IPS-18c (cell line): ENCODE measurements around the gene CCDC127.

Experiments used
- H3K4me3 ChIP-seq: 2 replicates; pipeline ENCODE4 v1.7.0; 2013; ENCODE audit warnings: low read depth, mild to moderate bottlenecking, low read length, moderate library complexity; ENCODE audit not compliant: insufficient read depth
- H3K9me3 ChIP-seq: one replicate; pipeline ENCODE4 v1.6.1; 2013; ENCODE audit warnings: mild to moderate bottlenecking, low read length, moderate library complexity; ENCODE audit not compliant: control insufficient read depth, insufficient read depth

CCDC127 gene

GRCh38 chr5:158807-159447 lies 59.0 kb downstream of the CCDC127 start:
- peaks cover 3% of the 10 kb centered on the region for H3K9me3 ChIP-seq
- no peak overlapping the region for H3K4me3 ChIP-seq

DNA sequence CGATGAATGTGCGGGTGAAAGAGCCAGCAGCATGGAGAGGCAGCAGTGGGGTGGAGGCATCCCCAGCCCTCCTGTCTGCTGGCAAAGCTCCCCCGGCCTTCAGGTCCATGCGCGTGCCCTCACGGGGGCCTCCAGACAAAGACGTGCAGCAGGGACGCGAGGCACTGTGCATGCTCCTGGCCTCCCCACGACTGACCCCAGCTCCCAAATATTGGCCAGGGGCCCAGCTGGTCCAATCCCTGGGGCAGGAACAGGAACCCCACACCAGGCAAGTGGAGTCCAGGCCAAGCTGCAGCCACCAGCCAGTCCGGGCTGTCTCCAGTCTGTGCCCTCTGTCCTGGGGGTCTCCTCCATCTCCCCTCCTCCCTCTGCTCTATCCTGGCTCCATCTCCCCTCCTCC lies 60.2 kb downstream of the CCDC127 start:
- H3K9me3 ChIP-seq: no peaks in the 10 kb centered on the region
- no peak overlapping the region for H3K4me3 ChIP-seq

DNA sequence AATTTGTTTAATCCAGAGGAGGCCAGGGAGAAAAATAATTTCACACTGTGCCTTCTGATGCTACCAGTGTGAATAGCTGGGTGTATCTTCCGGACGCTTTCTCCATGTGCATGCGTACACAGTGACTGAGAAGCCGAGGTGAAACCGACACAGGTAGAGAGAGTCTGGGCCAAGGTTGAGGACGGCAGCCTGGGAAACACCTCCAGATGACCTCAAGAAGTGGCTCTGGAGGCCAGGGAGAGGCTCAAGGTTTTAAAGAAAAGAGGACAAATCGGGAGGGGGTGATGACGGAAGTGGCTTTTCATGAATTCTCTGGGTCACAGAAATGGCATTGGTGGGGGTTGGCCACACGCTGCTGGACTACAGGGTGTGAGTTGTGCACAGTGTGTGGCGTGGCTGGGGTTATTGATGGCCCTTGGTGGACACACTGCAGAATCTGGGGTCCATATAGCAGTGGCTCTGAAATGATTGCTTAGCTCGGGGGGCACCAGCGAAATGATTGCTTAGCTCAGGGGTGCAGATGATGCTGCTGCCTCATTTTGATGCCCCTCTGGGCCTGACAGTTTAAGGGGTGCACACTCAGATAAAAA lies 60.7 kb downstream of the CCDC127 start:
- Histone ChIP-seq H3K4me3 (no peak overlapping the region), H3K9me3 (no peaks in the 10 kb centered on the region)

DNA sequence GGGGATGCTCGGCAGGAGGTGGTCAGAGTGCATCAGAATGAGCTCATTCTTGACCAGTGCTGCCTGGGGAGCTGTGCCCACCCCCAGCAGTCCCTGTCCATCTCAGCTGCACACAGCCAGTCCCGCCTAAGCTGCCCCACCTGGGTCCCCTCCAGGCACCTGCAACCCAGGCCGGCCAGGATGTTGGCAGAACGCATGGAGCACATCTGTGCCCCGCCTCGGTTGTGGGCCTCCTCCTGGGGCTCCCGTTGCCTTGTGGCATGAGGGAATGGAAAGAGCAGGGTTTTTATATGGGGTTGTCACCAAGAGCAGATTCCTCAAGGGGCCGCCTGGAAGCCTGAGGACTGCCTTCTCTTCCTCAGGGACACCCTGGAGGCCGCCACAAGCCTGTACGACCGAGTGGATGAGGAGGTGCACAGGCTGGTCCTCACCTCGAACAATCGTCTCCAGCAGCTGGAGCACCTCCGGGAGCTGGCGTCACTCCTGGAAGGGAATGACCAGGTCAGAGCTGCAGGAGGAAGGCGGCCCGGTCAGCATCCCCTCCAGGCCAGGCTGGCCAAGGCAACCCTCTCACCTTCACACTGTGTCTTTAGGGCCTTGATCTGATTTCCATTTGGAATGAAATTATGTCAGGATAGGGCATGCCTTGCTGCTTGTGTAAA lies 61.4 kb downstream of the CCDC127 start:
- no peak overlapping the region for H3K4me3 ChIP-seq

GRCh38 chr5:155651-156410 lies 62.1 kb downstream of the CCDC127 start:
- Histone ChIP-seq H3K4me3 (no peak overlapping the region), H3K9me3 (no peaks in the 10 kb centered on the region)

More for the DNA sequence above, 61.4 kb downstream of the CCDC127 start:
- no peaks in the 10 kb centered on the region for H3K9me3 ChIP-seq

DNA sequence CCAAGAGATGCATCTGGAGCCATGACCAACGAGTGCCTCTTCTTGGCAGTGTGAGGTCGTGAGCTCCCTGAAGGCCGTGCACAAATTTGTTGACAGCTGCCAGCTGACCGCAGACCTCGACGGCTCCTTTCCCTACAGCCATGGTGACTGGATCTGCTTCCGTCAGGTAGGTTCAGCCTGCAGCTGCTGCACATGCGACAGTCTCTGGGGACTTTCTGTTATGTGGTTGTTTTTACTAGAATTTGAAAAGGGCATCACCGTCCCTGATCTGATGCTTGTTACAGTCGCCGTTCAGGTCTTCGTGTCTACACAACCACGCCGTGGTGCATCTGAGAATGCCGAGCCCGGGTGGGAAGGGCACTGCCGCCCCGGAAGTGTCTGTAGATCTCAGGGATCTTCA lies 63.1 kb downstream of the CCDC127 start:
- Histone ChIP-seq H3K9me3 (no peaks in the 10 kb centered on the region), H3K4me3 (no peak overlapping the region)

GRCh38 chr5:154236-154635 lies 63.7 kb downstream of the CCDC127 start:
- no peaks in the 10 kb centered on the region for H3K9me3 ChIP-seq
- H3K4me3 ChIP-seq: no peak overlapping the region

GRCh38 chr5:153256-153655 lies 64.7 kb downstream of the CCDC127 start:
- H3K9me3 ChIP-seq: no peaks in the 10 kb centered on the region

DNA sequence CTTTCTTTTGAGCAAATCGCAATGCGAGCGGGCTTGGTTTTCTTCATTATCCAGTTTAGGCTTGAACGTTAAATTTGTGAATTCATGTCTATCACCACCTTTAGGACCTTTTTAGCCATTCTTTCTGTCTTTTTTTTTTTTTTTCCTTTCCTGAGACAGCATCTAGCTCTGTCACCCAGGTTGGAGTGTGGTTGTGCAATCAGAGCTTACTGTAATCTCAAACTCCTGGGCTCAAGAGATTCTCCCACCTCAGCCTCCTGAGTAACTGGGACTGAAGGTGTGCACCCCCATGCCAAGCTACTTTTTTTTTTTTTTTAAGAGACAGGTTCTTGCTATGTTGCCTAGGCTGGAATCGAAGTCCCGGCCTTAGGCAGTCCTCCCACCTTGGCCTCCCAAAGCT lies 65.9 kb downstream of the CCDC127 start:
- no peak overlapping the region for H3K4me3 ChIP-seq
- no peaks in the 10 kb centered on the region for H3K9me3 ChIP-seq

More at GRCh38 chr5:153256-153655, 64.7 kb downstream of the CCDC127 start:
- no peak overlapping the region for H3K4me3 ChIP-seq

GRCh38 chr5:150746-151145 lies 67.2 kb downstream of the CCDC127 start:
- Histone ChIP-seq H3K9me3 (peaks cover 4% of the 10 kb centered on the region), H3K4me3 (no peak overlapping the region)

GRCh38 chr5:149745-150485 lies 68.0 kb downstream of the CCDC127 start:
- no peak overlapping the region for H3K4me3 ChIP-seq

DNA sequence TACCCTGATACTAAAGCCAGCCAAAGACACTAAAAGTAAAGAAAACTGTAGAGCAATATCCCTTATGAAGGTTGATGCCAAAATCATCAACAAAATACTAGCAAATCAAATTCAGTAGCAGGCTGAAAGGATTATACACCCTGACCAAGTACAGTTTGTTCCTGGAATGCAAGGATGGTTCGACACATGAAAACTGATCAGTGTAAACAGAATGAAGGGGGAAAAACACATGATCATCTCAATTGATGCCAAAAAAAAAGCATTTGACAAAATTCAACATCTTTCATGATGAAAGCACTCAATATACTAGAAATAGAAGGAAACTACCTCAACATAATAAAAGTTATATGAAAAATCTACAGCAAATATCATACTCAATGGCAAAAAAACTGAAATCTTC lies 70.2 kb downstream of the CCDC127 start:
- Histone ChIP-seq H3K4me3 (no peak overlapping the region), H3K9me3 (peaks cover 4% of the 10 kb centered on the region)

More at GRCh38 chr5:149745-150485, 68.0 kb downstream of the CCDC127 start:
- peaks cover 4% of the 10 kb centered on the region for H3K9me3 ChIP-seq
